Progenitor cell of endocrine pancreas (in vitro differentiated cells): ENCODE data around the gene CD247. TPM values are rescaled to one million over a fixed set of nuclear protein-coding genes. Genes with fewer than 3 reads are reported as not detected.

ENCODE experiments used
- DNase-seq: peaks from one replicate; pipeline ENCODE4 v3.0.0; 2021; ENCODE audit warnings: low spot score; ENCODE audit not compliant: unreplicated experiment
- H3K27ac Mint-ChIP-seq: 2 replicates; pipeline ENCODE4 v1.8.0; 2021; ENCODE audit warnings: mild to moderate bottlenecking, moderate library complexity, mixed read lengths
- H3K27me3 Mint-ChIP-seq: 2 replicates; pipeline ENCODE4 v1.8.0; 2021; ENCODE audit warnings: mixed read lengths
- H3K36me3 Mint-ChIP-seq: 2 replicates; pipeline ENCODE4 v1.8.0; 2022; ENCODE audit warnings: mixed read lengths; ENCODE audit not compliant: insufficient read depth
- H3K4me1 Mint-ChIP-seq: 2 replicates; pipeline ENCODE4 v1.8.0; 2021; ENCODE audit warnings: low read depth, mixed read lengths
- H3K4me3 Mint-ChIP-seq: 2 replicates; pipeline ENCODE4 v1.8.0; 2021; ENCODE audit warnings: low read depth, mild to moderate bottlenecking, moderate library complexity, mixed read lengths
- H3K9me3 Mint-ChIP-seq: 2 replicates; pipeline ENCODE4 v1.8.0; 2021; ENCODE audit warnings: low read depth, mixed read lengths
- total RNA-seq: library from RNA; stranded (reverse); gene quantifications from 2 replicates; pipeline ENCODE4 v1.2.1, GENCODE V29; 2021
- TF ChIP-seq, protein P1 (sequence below): fragments of 200-600 bp; sonication (generic); IDR thresholded peaks from one replicate; pipeline ENCODE4 v1.5.0; 2021; ENCODE audit warnings: antibody characterized with exemption, mild to moderate bottlenecking; ENCODE audit not compliant: unreplicated experiment

Gene CD247
- total RNA-seq, 1 donor from 2014 or later: not detected

DNA sequence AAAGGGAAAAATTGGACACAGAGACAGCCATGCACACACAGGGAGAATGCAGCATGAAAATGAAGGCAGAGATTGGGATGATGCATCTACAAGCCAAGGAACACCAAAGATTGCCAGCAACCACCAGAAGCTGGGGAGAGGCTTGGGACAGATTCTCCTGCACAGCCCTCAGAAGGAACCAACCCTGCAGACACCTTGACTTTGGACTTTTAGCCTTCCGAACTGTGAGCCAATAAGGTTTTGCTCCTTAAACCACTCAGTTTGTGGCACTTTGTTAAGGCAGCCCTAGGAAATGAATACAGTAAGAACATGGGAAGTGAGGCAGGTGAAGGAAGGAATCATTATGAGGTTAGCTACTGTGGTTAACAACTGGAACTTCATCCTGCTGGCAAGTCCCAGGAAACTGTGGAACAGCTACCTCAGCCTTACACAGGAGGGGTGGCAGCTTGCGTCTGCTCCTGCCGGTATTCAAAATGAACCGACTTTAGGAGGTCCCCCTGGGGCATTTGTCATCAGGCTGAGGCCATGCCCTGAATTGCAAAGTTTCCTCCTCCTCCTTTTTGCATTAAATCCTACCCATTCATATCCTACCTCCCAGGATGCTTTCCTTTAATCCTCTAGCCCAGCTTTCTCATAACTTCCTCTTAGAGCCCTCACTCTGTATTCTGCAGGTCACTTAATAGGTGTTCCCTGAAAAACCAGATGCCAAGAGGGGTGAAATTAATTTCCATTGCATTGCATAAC is 15.4 kb downstream of the CD247 start:
- Mint-ChIP-seq H3K4me1 (peaks cover 3% of the 10 kb centered on the region), H3K36me3 (no peaks in the 10 kb centered on the region), H3K9me3 (no peaks in the 10 kb centered on the region), H3K4me3 (no peak overlapping the region), H3K27ac (no peak overlapping the region), H3K27me3 (peaks cover 19% of the 10 kb centered on the region)
- TF ChIP-seq, protein P1, sequence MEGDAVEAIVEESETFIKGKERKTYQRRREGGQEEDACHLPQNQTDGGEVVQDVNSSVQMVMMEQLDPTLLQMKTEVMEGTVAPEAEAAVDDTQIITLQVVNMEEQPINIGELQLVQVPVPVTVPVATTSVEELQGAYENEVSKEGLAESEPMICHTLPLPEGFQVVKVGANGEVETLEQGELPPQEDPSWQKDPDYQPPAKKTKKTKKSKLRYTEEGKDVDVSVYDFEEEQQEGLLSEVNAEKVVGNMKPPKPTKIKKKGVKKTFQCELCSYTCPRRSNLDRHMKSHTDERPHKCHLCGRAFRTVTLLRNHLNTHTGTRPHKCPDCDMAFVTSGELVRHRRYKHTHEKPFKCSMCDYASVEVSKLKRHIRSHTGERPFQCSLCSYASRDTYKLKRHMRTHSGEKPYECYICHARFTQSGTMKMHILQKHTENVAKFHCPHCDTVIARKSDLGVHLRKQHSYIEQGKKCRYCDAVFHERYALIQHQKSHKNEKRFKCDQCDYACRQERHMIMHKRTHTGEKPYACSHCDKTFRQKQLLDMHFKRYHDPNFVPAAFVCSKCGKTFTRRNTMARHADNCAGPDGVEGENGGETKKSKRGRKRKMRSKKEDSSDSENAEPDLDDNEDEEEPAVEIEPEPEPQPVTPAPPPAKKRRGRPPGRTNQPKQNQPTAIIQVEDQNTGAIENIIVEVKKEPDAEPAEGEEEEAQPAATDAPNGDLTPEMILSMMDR: no peak
- no peak for DNase-seq

DNA sequence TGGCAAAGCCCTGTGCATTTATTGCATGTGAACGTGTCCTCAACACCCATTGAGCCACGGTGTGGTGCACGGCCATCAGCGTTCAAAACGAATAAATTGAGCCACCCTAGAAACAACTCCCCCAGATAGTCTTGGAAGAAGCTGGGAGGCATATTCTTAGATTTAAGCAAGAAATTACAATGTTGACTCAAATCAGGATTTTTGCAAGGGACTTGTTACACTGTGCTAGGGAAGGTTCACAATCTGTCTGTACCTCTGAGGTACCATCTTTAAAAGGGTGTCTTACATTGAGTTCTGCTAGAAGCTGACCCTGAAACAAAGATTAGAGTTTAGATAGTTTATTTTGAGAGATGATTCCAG is 16.2 kb downstream of the CD247 start:
- no peak overlapping the region for H3K4me3 Mint-ChIP-seq

DNA sequence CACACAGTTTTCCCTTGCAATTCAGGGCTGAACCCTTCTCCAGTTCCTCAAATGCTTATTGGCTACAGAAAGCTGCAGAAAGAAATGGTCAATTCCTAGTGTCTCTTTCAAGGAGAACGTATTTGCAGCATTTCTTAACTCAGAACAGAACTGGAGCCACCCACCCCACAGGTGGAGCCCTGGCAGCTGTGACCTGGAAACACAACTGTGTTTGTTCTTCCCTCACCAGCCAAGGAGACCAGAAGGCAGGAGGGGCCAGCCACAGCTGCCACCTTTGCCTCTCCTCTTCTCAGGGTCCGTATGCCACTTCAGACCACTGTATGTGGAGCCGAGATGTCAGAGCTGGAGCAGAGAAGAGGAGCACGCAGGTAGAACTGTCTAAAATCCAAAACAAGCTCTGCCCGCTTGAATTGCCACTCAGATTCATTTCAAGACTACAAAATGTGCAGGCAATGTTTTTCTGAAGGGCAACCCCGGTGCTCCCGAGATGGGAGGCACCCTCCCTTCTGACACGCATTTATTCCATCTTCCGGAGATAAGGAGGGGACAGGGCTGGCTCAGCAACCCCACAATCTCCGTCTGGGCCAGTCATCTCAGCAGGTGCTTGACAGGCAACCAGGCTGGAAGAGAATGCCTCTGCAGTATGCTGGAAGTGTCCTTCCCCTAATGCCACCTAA is 16.7 kb downstream of the CD247 start:
- Mint-ChIP-seq H3K36me3 (no peaks in the 10 kb centered on the region), H3K4me3 (no peak overlapping the region), H3K27me3 (peaks cover 22% of the 10 kb centered on the region), H3K9me3 (no peaks in the 10 kb centered on the region), H3K4me1 (peaks cover 3% of the 10 kb centered on the region), H3K27ac (no peak overlapping the region)
- DNase-seq: no peak
- TF ChIP-seq, protein P1: no peak

More for the DNA sequence above, 16.2 kb downstream of the CD247 start:
- Mint-ChIP-seq H3K4me1 (peaks cover 3% of the 10 kb centered on the region), H3K27ac (no peak overlapping the region), H3K27me3 (peaks cover 20% of the 10 kb centered on the region), H3K36me3 (no peaks in the 10 kb centered on the region), H3K9me3 (no peaks in the 10 kb centered on the region)
- no peak for DNase-seq
- TF ChIP-seq, protein P1: no peak

DNA sequence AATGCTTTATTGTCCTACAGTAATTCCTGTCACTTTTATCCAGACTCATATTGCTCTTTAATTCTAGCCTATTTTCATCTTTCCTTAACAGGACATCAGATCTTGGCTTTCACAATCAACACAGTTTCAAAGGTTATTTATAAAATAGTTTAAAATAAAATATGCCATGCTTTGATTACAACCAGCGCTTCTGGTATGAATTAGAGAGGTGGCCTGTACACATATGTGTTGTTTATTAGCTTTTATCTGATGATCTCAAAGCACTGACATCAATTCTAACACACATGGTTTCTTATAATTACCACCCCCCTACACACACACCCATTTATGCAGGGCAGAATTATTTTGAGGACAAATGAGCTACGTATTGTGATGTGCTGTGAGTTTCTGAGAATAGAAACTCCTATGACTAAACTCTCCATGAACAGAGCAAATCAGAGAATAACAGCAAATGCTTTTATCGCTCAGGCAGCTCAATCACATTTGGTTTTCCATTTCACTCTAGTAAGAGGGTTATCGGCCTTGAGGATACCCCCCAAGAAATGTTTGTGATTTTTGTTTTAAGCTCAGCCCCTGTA is 18.0 kb downstream of the CD247 start:
- peaks cover 30% of the 10 kb centered on the region for H3K27me3 Mint-ChIP-seq
- TF ChIP-seq, protein P1: no peak
- DNase-seq: no peak
- peaks cover 3% of the 10 kb centered on the region for H3K4me1 Mint-ChIP-seq
- H3K36me3 Mint-ChIP-seq: no peaks in the 10 kb centered on the region
- no peaks in the 10 kb centered on the region for H3K9me3 Mint-ChIP-seq
- no peak overlapping the region for H3K4me3 Mint-ChIP-seq
- H3K27ac Mint-ChIP-seq: no peak overlapping the region

DNA sequence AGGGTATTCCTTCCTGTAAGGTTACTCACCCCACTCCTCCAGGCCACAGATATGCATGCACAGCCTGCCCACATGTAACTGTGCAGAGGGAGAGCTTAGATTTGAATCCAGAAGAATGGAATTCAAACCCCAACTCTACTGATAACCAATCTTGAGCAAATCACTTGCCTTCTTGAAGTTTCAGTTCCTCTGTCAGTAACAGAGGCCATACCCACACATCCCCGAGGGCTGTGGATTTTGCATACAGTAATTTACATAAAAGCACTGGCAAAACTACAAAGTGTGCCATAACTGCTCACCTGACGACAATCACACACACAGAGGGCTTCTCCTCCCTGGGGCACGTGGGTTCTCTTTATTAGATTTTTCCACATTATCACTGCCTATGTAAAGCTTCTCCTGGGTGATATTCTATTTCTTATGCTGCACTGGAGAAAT is 18.6 kb downstream of the CD247 start:
- no peak overlapping the region for H3K27ac Mint-ChIP-seq
- DNase-seq: no peak
- H3K27me3 Mint-ChIP-seq: peaks cover 30% of the 10 kb centered on the region
- H3K4me1 Mint-ChIP-seq: peaks cover 3% of the 10 kb centered on the region
- H3K36me3 Mint-ChIP-seq: no peaks in the 10 kb centered on the region
- no peaks in the 10 kb centered on the region for H3K9me3 Mint-ChIP-seq
- no peak overlapping the region for H3K4me3 Mint-ChIP-seq
- TF ChIP-seq, protein P1: no peak
